Right hindlimb (tissue), 1 donor: ENCODE data around the gene AGGF1.
"Not testable (repeated sequence)": the region's sequence is repeated elsewhere in the genome, so short reads cannot be mapped to it uniquely, and the experiment has no call there.

Experiments used
- DNase-seq: peaks from one replicate; pipeline ENCODE4 v3.0.0-alpha.2; 2018

AGGF1 gene

DNA sequence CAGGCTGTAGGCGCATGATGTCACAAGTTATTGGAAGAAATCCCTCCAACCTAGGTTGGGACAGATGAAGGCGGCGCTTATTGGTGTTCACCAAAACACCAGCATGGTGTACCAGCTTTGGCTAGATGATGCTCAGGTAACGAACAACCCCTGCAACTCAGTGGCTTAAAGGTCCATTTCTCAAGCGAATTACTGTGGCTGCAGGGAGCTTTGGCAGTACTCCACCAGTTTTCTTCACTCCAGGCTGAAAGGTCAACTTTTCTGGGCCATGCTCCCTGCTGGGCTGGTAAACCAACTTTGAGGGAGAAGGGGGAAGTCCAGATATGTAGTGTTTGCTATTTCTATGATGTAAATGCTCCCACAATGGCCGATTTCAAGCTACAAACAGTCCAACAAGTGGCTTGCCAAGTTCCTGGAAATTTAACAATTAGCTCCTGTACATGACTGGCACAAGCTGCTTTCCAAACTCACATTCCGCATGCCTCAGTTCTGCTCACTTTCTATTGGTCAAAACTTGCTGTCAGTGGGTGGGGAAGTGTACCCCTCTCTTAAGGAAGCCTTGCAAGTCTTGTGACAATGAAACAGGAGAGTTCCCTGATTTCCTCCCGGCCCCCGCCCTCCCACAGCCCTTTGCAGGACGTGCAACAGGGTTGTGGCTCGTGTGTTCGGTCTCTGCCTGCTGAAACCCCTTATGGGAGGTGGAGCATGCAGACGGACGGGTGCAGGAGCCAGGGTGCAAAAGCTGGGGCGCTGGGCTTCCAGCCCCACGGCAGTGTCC lies 57.5 kb downstream of the AGGF1 start:
- DNase-seq, result peak; percentile 59

DNA sequence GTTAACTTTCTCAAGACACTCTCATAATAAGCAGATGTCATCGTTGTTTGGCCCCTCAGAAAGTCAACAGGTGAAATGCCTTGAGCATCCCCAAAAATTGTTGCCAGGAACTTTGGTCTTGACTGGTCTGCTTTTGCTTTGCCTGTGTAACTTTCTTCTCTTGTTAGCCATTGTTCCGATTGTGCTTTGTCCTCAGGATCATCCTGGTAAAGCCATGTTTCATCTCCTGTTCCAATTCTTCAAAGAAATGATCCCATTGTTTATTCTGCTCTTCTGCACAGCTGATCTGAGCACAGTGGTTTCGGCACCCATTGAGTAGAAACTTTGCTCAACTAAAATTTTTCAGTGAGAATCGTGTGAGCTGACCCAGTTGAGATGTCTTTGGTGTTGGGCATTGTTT lies 65.0 kb downstream of the AGGF1 start:
- DNase-seq, result no peak

DNA sequence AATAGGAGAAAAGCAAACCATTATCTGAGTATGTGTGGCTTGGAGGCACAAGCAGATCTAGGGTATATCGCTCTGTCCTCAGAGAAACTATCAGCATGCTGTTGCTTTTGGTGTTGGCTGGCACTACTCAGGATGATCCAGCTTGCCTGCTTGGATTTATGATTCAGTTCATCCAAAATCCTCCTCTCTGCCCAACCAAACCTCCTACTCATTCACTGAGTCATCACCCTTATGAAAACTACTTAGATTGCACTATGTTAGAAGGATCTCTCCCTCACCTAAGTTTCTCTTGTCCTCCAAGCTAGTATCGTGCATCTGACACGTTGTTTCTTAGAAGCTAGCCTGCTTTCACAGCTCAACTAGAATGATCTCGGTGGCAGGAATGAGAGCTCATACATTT lies 71.1 kb downstream of the AGGF1 start:
- DNase-seq, result no peak

DNA sequence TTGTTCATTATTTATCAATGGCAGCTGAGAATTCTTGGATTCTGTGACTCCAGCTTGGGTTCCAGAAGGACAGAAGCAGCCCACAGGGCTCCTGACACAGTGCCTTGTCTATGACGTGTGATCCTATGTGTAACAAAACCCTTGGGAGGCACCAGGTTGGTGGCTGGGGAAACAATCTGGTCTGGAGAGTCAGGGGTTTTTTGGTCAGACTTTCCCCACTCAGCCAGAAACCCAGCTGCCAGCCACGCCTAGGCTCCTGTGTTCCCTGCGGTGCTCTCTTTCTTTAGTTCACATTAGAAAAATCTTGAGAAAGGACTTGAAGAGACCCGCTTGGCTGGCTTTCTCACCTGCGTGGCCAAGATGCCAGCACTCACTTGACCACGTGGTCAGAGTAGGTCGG lies 72.3 kb downstream of the AGGF1 start:
- DNase-seq, result no peak

DNA sequence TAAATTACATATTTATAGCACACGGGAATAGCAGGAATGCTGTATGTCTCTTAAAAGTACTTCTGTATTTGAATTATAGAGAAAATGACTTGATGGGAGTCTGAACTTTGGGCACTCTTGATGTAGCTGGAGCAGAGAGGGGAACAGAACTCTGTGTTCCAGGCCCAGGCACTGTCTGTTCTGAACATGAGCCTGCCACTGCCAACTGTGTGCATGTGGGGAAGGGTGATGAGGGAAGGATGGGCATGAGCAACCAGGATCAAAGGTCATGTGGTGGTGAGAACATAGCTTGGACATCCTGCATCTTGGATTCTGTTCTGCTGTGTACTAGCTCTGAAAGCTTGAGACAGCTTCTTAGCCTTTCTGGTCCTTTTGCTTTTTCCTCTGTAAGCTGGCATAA lies 73.3 kb downstream of the AGGF1 start:
- no peak for DNase-seq

DNA sequence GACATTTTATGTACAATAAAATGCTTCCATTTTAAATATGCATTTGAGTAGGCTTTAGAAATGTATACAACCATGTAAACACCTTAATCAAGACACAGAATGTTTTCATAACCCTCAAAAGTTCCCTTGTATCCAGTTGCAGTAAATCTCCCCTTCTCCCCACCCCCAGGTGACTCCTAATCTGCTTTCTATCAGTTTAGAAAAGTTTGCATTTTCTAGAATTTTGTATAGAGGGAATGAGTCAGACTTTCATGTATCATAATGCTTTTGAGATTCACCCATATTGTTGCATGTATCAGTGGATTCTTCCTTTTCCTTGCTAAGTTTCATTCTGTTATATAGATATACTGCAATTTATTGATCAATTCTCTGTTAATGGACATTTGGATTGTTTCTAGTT lies 74.6 kb downstream of the AGGF1 start:
- DNase-seq, result no peak

DNA sequence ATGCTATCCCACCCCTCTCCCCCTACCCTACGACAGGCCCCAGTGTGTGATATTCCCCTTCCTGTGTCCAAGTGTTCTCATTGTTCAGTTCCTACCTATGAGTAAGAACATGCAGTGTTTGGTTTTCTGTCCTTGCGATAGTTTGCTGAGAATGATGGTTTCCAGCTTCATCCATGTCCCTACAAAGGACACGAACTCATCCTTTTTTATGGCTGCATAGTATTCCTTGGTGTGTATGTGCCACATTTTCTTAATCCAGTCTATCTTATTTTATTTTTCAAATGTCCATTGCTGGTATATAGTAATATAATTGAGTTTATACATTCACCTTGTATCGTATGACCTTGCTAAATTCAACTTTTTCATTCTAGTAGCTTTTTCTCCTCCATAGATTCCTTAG lies 76.8 kb downstream of the AGGF1 start:
- not testable (repeated sequence) for DNase-seq
